Right lobe of liver (tissue), 6 donors: Measurements from ENCODE around the gene KDM4B. TPM values are rescaled to one million over a fixed set of nuclear protein-coding genes. Genes with fewer than 3 reads are reported as not detected.
A peak's percentile ranks its signal among the peaks of the same experiment; 100 is the strongest.
"Not testable (repeated sequence)": the region's sequence is repeated elsewhere in the genome, so short reads cannot be mapped to it uniquely, and the experiment has no call there.

Experiments
- ATAC-seq, 4 donors: fragments of 200-7000 bp; cut with Tn5 transposase; one replicate each; pipeline ENCODE4 v1.9.1; 2020; ENCODE audit warnings: mild to moderate bottlenecking in 4 of 4, moderate library complexity in 4 of 4
- DNase-seq, 3 donors: peaks; one replicate each; pipeline ENCODE4 v3.0.0-alpha.2; 2020
- H3K27ac ChIP-seq, 3 donors: fragments of 200-600 bp; one replicate each; pipeline ENCODE4 v1.8.0; 2022
- H3K27me3 ChIP-seq, 2 donors: fragments of 200-600 bp; one replicate each; pipeline ENCODE4 v1.8.0; 2022
- H3K36me3 ChIP-seq, 4 donors: fragments of 200-600 bp; sonication (generic) in 1 of 4; one replicate each; pipeline versions ENCODE4 v1.5.1 to v1.8.0; 2017 to 2022; ENCODE audit warnings: control low read depth in 1 of 4
- H3K4me1 ChIP-seq, 4 donors: fragments of 200-600 bp; sonication (generic) in 1 of 4; one replicate each; pipeline versions ENCODE4 v1.5.1 to v1.8.0; 2017 to 2022; ENCODE audit warnings: control low read depth in 1 of 4
- H3K4me3 ChIP-seq, 3 donors: fragments of 200-600 bp; one replicate each; pipeline ENCODE4 v1.8.0; 2022
- H3K9me3 ChIP-seq, 4 donors: fragments of 200-600 bp; sonication (generic) in 1 of 4; one replicate each; pipeline versions ENCODE4 v1.5.1 to v1.8.0; 2017 to 2022; ENCODE audit warnings: control low read depth in 1 of 4
- POLR2A ChIP-seq: fragments of 450-650 bp; IDR thresholded peaks from one replicate; pipeline ENCODE4 v1.6.1; 2017; ENCODE audit warnings: antibody characterized with exemption, mild to moderate bottlenecking
- WGBS: methylation state at CpG from one replicate; pipeline ENCODE4 v1.1.6; 2018; ENCODE audit warnings: low coverage, low lambda C conversion rate; ENCODE audit not compliant: insufficient coverage; ENCODE audit errors: missing lambda C conversion rate; 5-methylcytosine and 5-hydroxymethylcytosine counted together
- intact Hi-C, 2 donors: fragments of 100-400 bp; cut with DNase I; formaldehyde crosslinking; loops; one replicate each; pipeline versions ENCODE4 v1.11.2 to v1.14.1; 2022
- total RNA-seq, 6 experiments: library from RNA; depleted of rRNA in 2 of 6; stranded (reverse); fragments of >200 nt in 2 of 6; fragmentation: NEBNext Ultra II Directional in 3 of 6; extraction: Animal tissue kit (Norgen Biotek cat#: 25700) in 3 of 6; gene quantifications; one replicate each; pipeline versions ENCODE4 v1.1.0 to v1.2.4, GENCODE V29; 2016 to 2023
- TF ChIP-seq, protein P1 (sequence below), 4 donors: fragments of 200-600 bp in 3 of 4; fragments of 450-650 bp in 1 of 4; IDR thresholded peaks; one replicate each; pipeline versions ENCODE4 v1.5.1 to v1.8.0; 2016 to 2022; ENCODE audit warnings: antibody characterized with exemption in 4 of 4, mild to moderate bottlenecking in 2 of 4
- donor health status: DM: no; HTN: yes; CAD: no.
- donor health status: DM: no; HTN: no; CAD: no.
- donor health status: DM: no; HTN: no; CAD: no.
- donor health status: DM: no; HTN: yes; CAD: no.
- donor health status: DM: no; HTN: yes; CAD: no.

Gene KDM4B
- total RNA-seq, 6 experiments from 2014 or later, result 14.2 to 36.9 (median 29.1) TPM

DNA sequence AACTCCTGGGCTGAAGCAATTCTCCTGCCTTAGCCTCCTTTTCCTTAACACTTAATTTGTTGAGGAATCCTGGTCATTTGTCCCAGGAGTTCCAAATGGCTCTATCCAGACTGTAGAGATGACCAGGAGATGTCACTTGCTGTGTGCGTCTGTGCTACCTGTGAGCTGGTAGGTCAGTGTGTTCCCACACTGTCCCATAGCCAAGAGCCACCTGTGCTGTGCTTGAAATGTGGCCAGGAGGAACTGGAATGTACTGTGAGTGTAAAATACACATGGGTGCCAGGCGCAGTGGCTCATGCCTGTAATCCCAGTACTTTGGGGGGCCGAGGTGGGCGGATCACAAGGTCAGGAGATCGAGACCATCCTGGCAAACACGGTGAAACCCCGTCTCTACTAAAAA lies 29.4 kb upstream of the KDM4B start:
- H3K36me3 ChIP-seq, result no peaks in the 10 kb centered on the region
- DNase-seq, result no peak
- TF ChIP-seq, protein P1, sequence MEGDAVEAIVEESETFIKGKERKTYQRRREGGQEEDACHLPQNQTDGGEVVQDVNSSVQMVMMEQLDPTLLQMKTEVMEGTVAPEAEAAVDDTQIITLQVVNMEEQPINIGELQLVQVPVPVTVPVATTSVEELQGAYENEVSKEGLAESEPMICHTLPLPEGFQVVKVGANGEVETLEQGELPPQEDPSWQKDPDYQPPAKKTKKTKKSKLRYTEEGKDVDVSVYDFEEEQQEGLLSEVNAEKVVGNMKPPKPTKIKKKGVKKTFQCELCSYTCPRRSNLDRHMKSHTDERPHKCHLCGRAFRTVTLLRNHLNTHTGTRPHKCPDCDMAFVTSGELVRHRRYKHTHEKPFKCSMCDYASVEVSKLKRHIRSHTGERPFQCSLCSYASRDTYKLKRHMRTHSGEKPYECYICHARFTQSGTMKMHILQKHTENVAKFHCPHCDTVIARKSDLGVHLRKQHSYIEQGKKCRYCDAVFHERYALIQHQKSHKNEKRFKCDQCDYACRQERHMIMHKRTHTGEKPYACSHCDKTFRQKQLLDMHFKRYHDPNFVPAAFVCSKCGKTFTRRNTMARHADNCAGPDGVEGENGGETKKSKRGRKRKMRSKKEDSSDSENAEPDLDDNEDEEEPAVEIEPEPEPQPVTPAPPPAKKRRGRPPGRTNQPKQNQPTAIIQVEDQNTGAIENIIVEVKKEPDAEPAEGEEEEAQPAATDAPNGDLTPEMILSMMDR (IDR thresholded peaks at IDR 0.05), result no peak
- TF ChIP-seq POLR2A, result no peak
- H3K4me1 ChIP-seq, result no peaks in the 10 kb centered on the region
- H3K27ac ChIP-seq, result no peak overlapping the region
- no peak for ATAC-seq
- WGBS, result 86% methylated on average over 1 of the region's 7 CpGs
- H3K27me3 ChIP-seq, result no peaks in the 10 kb centered on the region
- no peak overlapping the region for H3K4me3 ChIP-seq
- intact Hi-C loops, result no loop called here
- no peaks in the 10 kb centered on the region for H3K9me3 ChIP-seq

DNA sequence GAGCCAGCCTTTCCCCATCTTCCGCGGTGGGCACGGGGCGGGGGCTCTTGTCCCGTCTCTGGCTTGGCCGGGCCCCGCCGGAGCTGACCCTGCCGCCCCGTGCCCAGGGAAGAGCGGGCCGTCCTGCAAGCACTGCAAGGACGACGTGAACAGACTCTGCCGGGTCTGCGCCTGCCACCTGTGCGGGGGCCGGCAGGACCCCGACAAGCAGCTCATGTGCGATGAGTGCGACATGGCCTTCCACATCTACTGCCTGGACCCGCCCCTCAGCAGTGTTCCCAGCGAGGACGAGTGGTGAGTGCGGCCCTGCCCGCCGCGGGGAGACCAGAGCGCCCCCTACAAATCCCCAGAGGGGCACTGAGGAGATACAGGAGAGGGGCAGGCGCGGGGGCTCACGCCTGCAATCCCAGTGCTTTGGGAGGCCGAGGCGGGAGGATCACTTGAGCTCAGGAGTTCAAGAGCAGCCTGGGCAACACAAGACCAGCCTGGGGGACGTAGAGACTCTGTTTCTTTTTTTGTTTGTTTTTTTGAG lies 27.2 kb upstream of the KDM4B start:
- H3K36me3 ChIP-seq, H3K4me3 ChIP-seq, H3K4me1 ChIP-seq, intact Hi-C loops, H3K27ac ChIP-seq, DNase-seq, H3K27me3 ChIP-seq, H3K9me3 ChIP-seq: not testable (repeated sequence)
- peak in 1 of 4 donors; percentile 26 for ATAC-seq
- 100% methylated on average over 1 of the region's 35 CpGs for WGBS

DNA sequence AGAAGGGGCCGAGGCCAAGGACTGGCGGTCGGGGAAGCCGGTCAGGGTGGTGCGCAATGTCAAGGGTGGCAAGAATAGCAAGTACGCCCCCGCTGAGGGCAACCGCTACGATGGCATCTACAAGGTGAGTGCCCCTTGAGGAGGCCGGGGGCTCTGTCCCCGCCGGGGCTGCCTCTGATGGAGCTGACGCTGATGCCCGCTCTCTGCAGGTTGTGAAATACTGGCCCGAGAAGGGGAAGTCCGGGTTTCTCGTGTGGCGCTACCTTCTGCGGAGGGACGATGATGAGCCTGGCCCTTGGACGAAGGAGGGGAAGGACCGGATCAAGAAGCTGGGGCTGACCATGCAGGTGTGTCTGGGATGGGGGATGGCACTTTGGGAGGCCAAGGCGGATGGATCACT lies 18.3 kb upstream of the KDM4B start:
- H3K4me1 ChIP-seq, H3K27me3 ChIP-seq, H3K9me3 ChIP-seq, H3K27ac ChIP-seq, H3K36me3 ChIP-seq, H3K4me3 ChIP-seq, DNase-seq, intact Hi-C loops: not testable (repeated sequence)
- ATAC-seq, result peak in 1 of 4 donors; percentile 20
- 55% methylated on average over 4 of the region's 23 CpGs for WGBS

DNA sequence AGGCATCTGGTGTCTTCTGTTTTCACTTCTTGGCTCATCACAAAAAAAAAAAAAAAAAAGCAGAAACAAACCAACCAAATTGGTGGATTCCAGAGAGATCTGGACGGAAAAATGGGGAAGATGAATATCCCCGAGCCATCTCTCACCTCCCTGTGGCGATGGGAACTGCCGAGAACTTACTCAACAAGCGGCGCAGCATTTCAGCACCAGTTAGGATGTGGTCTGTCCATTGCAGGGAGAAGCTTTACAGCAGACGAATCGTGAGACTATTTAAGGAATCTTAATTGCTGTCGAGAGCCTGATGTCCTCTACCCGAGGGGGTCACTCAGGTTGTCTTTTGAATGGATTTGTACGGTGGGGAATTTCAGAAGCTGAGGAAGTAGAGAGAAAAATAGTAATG lies 17.3 kb upstream of the KDM4B start:
- Histone ChIP-seq H3K4me1 (no peaks in the 10 kb centered on the region), H3K9me3 (no peaks in the 10 kb centered on the region), H3K27me3 (no peaks in the 10 kb centered on the region), H3K36me3 (no peaks in the 10 kb centered on the region), H3K27ac (no peak overlapping the region), H3K4me3 (no peak overlapping the region)
- TF ChIP-seq POLR2A, result no peak
- TF ChIP-seq, protein P1 (IDR thresholded peaks at IDR 0.05), result no peak
- ATAC-seq (no peak), DNase-seq (no peak)
- intact Hi-C loops, result no loop called here
- WGBS, result 86% methylated on average over 11 of the region's 11 CpGs

DNA sequence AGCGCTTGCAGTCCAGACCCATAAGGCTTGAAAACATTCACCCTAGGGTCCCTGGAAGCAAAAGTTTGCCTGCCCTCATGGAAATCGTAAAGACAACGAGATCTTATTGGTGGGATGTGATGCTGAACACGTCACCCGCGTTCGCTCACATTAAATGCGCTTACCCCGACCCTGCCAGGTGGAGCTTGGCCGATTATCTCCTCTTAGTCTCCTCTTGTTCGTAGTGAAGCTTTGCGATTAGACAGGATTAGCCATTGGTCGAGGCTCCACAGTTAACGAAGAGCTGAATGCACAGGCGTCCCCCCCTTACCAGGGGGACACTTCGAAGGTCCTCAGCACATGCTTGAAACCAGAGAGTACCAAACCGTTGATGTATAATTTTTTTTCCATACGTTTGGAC lies 16.0 kb upstream of the KDM4B start:
- H3K27me3 ChIP-seq, result no peaks in the 10 kb centered on the region
- no peak overlapping the region for H3K4me3 ChIP-seq
- 95% methylated on average over 10 of the region's 18 CpGs for WGBS
- H3K9me3 ChIP-seq, result no peaks in the 10 kb centered on the region
- no peaks in the 10 kb centered on the region for H3K4me1 ChIP-seq
- ATAC-seq, result no peak
- TF ChIP-seq POLR2A, result no peak
- no peak overlapping the region for H3K27ac ChIP-seq
- intact Hi-C loops, result no loop called here
- H3K36me3 ChIP-seq, result no peaks in the 10 kb centered on the region
- no peak for DNase-seq

DNA sequence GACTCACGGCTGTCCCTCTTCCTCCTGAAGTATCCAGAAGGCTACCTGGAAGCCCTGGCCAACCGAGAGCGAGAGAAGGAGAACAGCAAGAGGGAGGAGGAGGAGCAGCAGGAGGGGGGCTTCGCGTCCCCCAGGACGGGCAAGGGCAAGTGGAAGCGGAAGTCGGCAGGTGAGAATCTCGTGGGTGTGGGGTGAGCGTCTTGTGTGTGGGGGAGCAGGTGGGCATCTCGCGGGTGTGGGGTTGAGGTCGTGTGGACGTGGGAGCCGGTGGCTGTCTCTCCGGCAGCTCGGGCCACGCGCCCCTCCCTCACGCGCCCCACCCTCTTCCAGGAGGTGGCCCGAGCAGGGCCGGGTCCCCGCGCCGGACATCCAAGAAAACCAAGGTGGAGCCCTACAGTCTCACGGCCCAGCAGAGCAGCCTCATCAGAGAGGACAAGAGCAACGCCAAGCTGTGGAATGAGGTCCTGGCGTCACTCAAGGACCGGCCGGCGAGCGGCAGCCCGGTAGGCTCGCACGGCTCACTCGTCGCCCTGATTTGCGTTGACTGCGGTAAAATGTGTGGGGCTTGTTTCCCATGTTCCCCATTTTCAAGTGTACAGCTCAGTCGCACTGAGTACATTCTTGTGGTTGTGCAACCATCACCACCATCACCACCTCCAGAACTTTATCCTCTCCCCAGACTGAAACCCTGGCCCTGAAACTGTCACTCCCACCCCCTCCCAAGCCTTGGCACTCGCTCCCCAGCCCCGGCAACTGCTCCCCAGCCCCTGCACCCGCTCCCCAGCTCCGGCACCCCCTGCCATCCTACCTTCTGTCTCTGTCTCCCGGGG lies 14.4 kb upstream of the KDM4B start:
- H3K27me3 ChIP-seq, H3K9me3 ChIP-seq, DNase-seq, H3K27ac ChIP-seq, H3K4me1 ChIP-seq, H3K36me3 ChIP-seq, ATAC-seq, intact Hi-C loops, H3K4me3 ChIP-seq: not testable (repeated sequence)
- WGBS, result 97% methylated on average over 10 of the region's 46 CpGs
